Neuronal stem cell (in vitro differentiated cells): ENCODE data around the gene C16orf82.
A peak's percentile ranks its signal among the peaks of the same experiment; 100 is the strongest.

ENCODE experiments used
- DNase-seq: peaks from one replicate; pipeline ENCODE4 v3.0.0-alpha.2; 2013; ENCODE audit warnings: low spot score
- H2AFZ ChIP-seq: one replicate; pipeline ENCODE4 v1.6.1; 2013; ENCODE audit warnings: mild to moderate bottlenecking, low read length, inconsistent platforms
- H2AK5ac ChIP-seq: 2 replicates; pipeline ENCODE4 v1.6.1; 2013; ENCODE audit warnings: low read depth, mild to moderate bottlenecking, inconsistent platforms, low read length, moderate library complexity, mixed read lengths
- H2BK120ac ChIP-seq: 2 replicates; pipeline ENCODE4 v1.6.1; 2013; ENCODE audit warnings: low read depth, mild to moderate bottlenecking, inconsistent platforms, low read length, moderate library complexity, mixed read lengths
- H2BK12ac ChIP-seq: one replicate; pipeline ENCODE4 v1.6.1; 2013; ENCODE audit warnings: low read length, inconsistent platforms
- H2BK15ac ChIP-seq: 2 replicates; pipeline ENCODE4 v1.6.1; 2013; ENCODE audit warnings: mild to moderate bottlenecking, low read length, inconsistent platforms, mixed read lengths
- H2BK5ac ChIP-seq: one replicate; pipeline ENCODE4 v1.6.1; 2013; ENCODE audit warnings: inconsistent platforms, mild to moderate bottlenecking, low read length, moderate library complexity
- H3K14ac ChIP-seq: one replicate; pipeline ENCODE4 v1.6.1; 2013; ENCODE audit warnings: low read length, inconsistent platforms
- H3K18ac ChIP-seq: 2 replicates; pipeline ENCODE4 v1.6.1; 2013; ENCODE audit warnings: low read length, inconsistent platforms
- H3K23ac ChIP-seq: 2 replicates; pipeline ENCODE4 v1.6.1; 2013; ENCODE audit warnings: low read depth, mild to moderate bottlenecking, mixed read lengths, low read length, inconsistent platforms; ENCODE audit not compliant: poor library complexity
- H3K27ac ChIP-seq: replicated peaks from 3 replicates; pipeline ENCODE4 v1.5.1; 2013; ENCODE audit warnings: low read length, inconsistent platforms
- H3K27me3 ChIP-seq, 3 experiments: 2 replicates each; pipeline ENCODE4 v1.6.1; 2013; ENCODE audit warnings: low read length in 3 of 3, mild to moderate bottlenecking in 2 of 3, inconsistent platforms in 1 of 3, low read depth in 1 of 3, mixed read lengths in 1 of 3, moderate library complexity in 1 of 3; ENCODE audit not compliant: control insufficient read depth in 3 of 3, insufficient read depth in 3 of 3
- H3K36me3 ChIP-seq, 2 donors: replicated peaks in 1 of 2; 2 replicates each; pipeline ENCODE4 v1.6.1; 2013; ENCODE audit warnings: low read length in 2 of 2; ENCODE audit not compliant: control insufficient read depth in 2 of 2, insufficient read depth in 2 of 2
- H3K4ac ChIP-seq: 2 replicates; pipeline ENCODE4 v1.6.1; 2013; ENCODE audit warnings: inconsistent platforms, mild to moderate bottlenecking, low read length, moderate library complexity
- H3K4me1 ChIP-seq, 2 donors: 1 replicate in 1 of 2; 2 replicates in 1 of 2; pipeline ENCODE4 v1.6.1; 2013; ENCODE audit warnings: low read length in 2 of 2, low read depth in 1 of 2; ENCODE audit not compliant: control insufficient read depth in 2 of 2, insufficient read depth in 1 of 2
- H3K4me2 ChIP-seq: one replicate; pipeline ENCODE4 v1.6.1; 2013; ENCODE audit warnings: mild to moderate bottlenecking, low read length, inconsistent platforms; ENCODE audit not compliant: insufficient read depth, poor library complexity, severe bottlenecking
- H3K4me3 ChIP-seq, 2 donors: 2 replicates each; pipeline ENCODE4 v1.5.1; 2013; ENCODE audit warnings: low read length in 2 of 2, mild to moderate bottlenecking in 2 of 2, inconsistent platforms in 1 of 2, moderate library complexity in 1 of 2
- H3K79me1 ChIP-seq: one replicate; pipeline ENCODE4 v1.6.1; 2013; ENCODE audit warnings: low read depth, mild to moderate bottlenecking, inconsistent platforms, low read length, moderate library complexity
- H3K9ac ChIP-seq: one replicate; pipeline ENCODE4 v1.6.1; 2013; ENCODE audit warnings: mild to moderate bottlenecking, low read depth, low read length, inconsistent platforms; ENCODE audit not compliant: poor library complexity
- H3K9me3 ChIP-seq, 2 donors: replicated peaks in 1 of 2; 2 replicates each; pipeline versions ENCODE3 to v1.6.1; 2013; ENCODE audit warnings: low read length in 2 of 2, mild to moderate bottlenecking in 2 of 2, inconsistent platforms in 1 of 2, low read depth in 1 of 2, mixed read lengths in 1 of 2, moderate library complexity in 1 of 2; ENCODE audit not compliant: control insufficient read depth in 2 of 2, insufficient read depth in 1 of 2
- H4K8ac ChIP-seq: one replicate; pipeline ENCODE4 v1.6.1; 2013; ENCODE audit warnings: low read depth, mild to moderate bottlenecking, inconsistent platforms, low read length, moderate library complexity
- H4K91ac ChIP-seq: one replicate; pipeline ENCODE4 v1.6.1; 2013; ENCODE audit warnings: low read length, low read depth, mild to moderate bottlenecking, inconsistent platforms; ENCODE audit not compliant: poor library complexity
- WGBS, 2 donors: extraction: QIAGEN DNeasy Blood & Tissue Kit; methylation state at CpG; one replicate each; pipeline ENCODE4 v1.1.7; 2013; ENCODE audit warnings: missing lambda C conversion rate in 2 of 2, mixed read lengths in 1 of 2; ENCODE audit not compliant: insufficient read length in 2 of 2, insufficient replicate concordance in 1 of 2; ENCODE audit errors: extremely low coverage in 2 of 2; 5-methylcytosine and 5-hydroxymethylcytosine counted together

Gene C16orf82

DNA sequence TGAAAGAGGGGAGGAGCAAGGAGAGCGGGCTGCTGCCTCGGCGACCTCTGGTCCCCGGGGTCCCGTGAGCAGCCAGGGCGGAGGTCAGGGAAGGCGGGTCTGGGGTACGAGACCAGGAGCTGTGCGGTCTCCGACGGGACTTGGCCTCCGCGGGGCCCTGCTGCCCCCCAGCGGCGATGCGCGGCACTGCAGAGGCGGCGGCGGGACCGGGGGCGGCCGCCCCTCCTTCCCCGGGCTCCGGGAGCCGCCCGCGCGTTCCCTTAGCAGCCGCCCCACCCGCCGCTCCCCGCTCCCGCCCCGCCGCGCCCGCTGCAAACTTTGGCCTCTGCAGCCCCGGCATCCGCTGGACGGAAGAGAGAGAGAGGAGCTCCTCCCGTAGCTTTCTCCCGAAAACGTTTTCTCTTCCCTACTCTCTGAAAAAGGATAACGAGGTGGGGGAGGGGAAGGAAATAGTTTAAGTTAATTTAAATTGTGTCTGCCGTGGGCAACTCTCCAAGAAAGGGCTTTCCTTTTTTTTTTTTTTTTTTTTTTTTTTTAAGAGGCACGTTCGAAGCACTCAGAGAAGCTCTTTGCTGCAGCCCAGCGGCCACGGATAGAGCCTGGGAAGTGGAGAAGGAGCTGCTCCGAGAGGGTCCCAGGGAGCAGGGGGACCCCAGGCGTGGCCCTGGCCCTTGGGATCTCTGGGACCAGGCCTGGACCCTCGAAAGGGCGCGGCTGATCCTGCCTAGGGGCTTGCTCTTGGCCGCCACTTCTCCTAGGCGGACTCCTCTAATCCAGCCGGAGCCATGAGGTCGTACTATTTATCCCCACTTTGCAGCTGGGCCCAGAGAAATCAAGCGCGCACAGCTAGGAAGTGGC, 43.2 kb downstream of the C16orf82 start:
- Histone ChIP-seq H3K36me3 (no peaks in the 10 kb centered on the region), H3K14ac (no peak overlapping the region), H4K8ac (no peak overlapping the region), H2AFZ (peak overlapping the region; percentile 93), H3K18ac (peak overlapping the region; percentile 2), H3K4ac (no peak overlapping the region), H2BK12ac (no peak overlapping the region), H2BK5ac (no peak overlapping the region), H3K27ac (peak overlapping the region; percentile 38), H4K91ac (no peak overlapping the region), H3K4me3 (peak overlapping the region; percentile 36 to 66), H2AK5ac (no peak overlapping the region), H2BK120ac (no peak overlapping the region), H2BK15ac (peak overlapping the region; percentile 42), H3K27me3 (no peaks in the 10 kb centered on the region), H3K4me1 (peaks cover 0 to 3% of the 10 kb centered on the region in 2 donors), H3K9me3 (peaks cover 0 to 2% of the 10 kb centered on the region in 2 donors), H3K9ac (no peak overlapping the region), H3K4me2 (peak overlapping the region; percentile 58), H3K79me1 (no peaks in the 10 kb centered on the region), H3K23ac (no peak overlapping the region)
- DNase-seq, result peak; percentile 88
- WGBS, 2 donors, result no CpG with 5 or more reads among the region's 61 CpGs

DNA sequence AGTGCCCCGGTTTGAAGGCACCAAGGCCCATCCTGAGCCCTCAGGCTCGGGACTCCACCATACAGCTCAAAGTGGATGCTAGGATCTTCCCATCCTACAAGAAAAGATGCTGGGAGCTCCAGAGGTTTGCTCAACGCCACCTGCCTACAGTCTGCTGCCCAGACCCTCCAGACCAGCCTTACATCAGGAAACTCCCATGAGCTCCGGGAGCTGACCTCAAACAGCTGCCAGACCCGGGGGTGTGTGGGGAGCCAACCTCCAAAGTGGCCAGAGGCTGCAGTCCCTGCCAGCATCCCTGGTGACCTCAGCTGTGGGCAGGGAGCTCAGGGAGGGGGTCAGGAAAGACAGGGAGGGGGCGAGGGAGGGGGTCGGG, 43.8 kb downstream of the C16orf82 start:
- H2BK120ac ChIP-seq, result no peak overlapping the region
- peaks cover 0 to 3% of the 10 kb centered on the region in 2 donors for H3K4me1 ChIP-seq
- no peaks in the 10 kb centered on the region for H3K36me3 ChIP-seq
- no peak overlapping the region for H2BK12ac ChIP-seq
- no peak overlapping the region for H3K27ac ChIP-seq
- no peak overlapping the region for H3K9ac ChIP-seq
- H2AFZ ChIP-seq, result peak overlapping the region; percentile 93
- DNase-seq, result no peak
- no peaks in the 10 kb centered on the region for H3K27me3 ChIP-seq
- peak overlapping the region; percentile 73 for H2AK5ac ChIP-seq
- peaks cover 0 to 2% of the 10 kb centered on the region in 2 donors for H3K9me3 ChIP-seq
- no peak overlapping the region for H3K4ac ChIP-seq
- no peak overlapping the region for H3K4me2 ChIP-seq
- H3K4me3 ChIP-seq, result no peak overlapping the region
- peak overlapping the region; percentile 68 for H3K18ac ChIP-seq
- no peaks in the 10 kb centered on the region for H3K79me1 ChIP-seq
- H3K14ac ChIP-seq, result no peak overlapping the region
- H2BK5ac ChIP-seq, result no peak overlapping the region
- H4K8ac ChIP-seq, result no peak overlapping the region
- peak overlapping the region; percentile 42 for H2BK15ac ChIP-seq
- no peak overlapping the region for H3K23ac ChIP-seq
- WGBS, 2 donors, result no CpG with 5 or more reads among the region's 7 CpGs
- no peak overlapping the region for H4K91ac ChIP-seq

GRCh38 chr16:27111486-27111885, 44.8 kb downstream of the C16orf82 start:
- H3K14ac ChIP-seq, result peak overlapping the region; percentile 84
- no peak overlapping the region for H2BK120ac ChIP-seq
- H4K91ac ChIP-seq, result no peak overlapping the region
- H3K9ac ChIP-seq, result no peak overlapping the region
- DNase-seq, result no peak
- H3K23ac ChIP-seq, result no peak overlapping the region
- no peak overlapping the region for H3K4me2 ChIP-seq
- H2BK5ac ChIP-seq, result no peak overlapping the region
- no peaks in the 10 kb centered on the region for H3K79me1 ChIP-seq
- H3K9me3 ChIP-seq, result peaks cover 0 to 2% of the 10 kb centered on the region in 2 donors
- no peak overlapping the region for H2AK5ac ChIP-seq
- no peak overlapping the region for H2BK12ac ChIP-seq
- no peak overlapping the region for H4K8ac ChIP-seq
- H3K27me3 ChIP-seq, result no peaks in the 10 kb centered on the region
- H3K4ac ChIP-seq, result no peak overlapping the region
- H2AFZ ChIP-seq, result no peak overlapping the region
- no peak overlapping the region for H3K27ac ChIP-seq
- no peak overlapping the region for H2BK15ac ChIP-seq
- peaks cover 0 to 3% of the 10 kb centered on the region in 2 donors for H3K4me1 ChIP-seq
- H3K18ac ChIP-seq, result peak overlapping the region; percentile 52
- WGBS, 2 donors, result no CpG with 5 or more reads among the region's 7 CpGs
- no peaks in the 10 kb centered on the region for H3K36me3 ChIP-seq
- no peak overlapping the region for H3K4me3 ChIP-seq

DNA sequence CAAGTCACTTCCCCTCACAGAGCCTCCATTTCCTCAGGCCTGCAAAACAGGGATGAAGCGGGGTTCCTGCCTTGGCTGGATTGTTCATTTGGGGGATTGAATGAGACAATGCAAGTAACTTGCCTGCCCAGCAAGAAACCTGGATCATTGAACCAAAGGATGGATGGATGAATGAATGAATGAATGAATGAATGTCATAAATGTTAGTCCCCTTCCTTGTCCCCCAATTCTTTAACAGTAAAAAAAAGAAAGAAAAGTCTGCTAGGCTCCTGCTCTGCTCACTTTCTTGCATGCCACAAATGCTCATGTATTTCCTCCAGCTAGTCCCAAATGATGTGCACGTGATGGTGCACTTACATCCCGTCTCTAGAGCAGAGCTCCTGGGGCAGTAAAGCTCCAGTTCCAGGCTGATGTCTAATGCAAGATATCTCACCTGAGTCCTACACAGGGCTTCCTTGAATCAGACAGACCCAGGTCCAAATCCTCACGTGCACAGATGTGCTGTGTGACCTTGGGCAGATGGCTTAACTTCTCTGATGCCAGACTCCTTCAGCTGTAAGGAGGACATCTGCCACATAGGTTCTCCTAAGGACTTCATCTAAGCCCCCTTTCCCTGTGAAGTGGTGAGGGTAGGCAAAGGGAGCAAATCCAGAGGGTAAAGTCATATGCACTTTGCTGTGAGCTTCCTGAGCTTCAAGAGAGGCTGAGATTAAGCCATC, 45.5 kb downstream of the C16orf82 start:
- Histone ChIP-seq H3K36me3 (no peaks in the 10 kb centered on the region), H3K9ac (no peak overlapping the region), H2BK12ac (no peak overlapping the region), H2BK15ac (no peak overlapping the region), H2BK5ac (no peak overlapping the region), H3K4me3 (no peak overlapping the region), H3K27ac (no peak overlapping the region), H3K4ac (no peak overlapping the region), H3K4me2 (no peak overlapping the region), H3K4me1 (peaks cover 0 to 3% of the 10 kb centered on the region in 2 donors), H3K9me3 (peaks cover 0 to 2% of the 10 kb centered on the region in 2 donors), H4K91ac (no peak overlapping the region), H4K8ac (no peak overlapping the region), H3K14ac (no peak overlapping the region), H2AFZ (no peak overlapping the region), H3K23ac (no peak overlapping the region), H3K18ac (no peak overlapping the region), H3K79me1 (no peaks in the 10 kb centered on the region), H3K27me3 (no peaks in the 10 kb centered on the region), H2AK5ac (no peak overlapping the region), H2BK120ac (no peak overlapping the region)
- no CpG with 5 or more reads among the region's 4 CpGs for WGBS, 2 donors
- DNase-seq, result no peak
